Astrocyte of the spinal cord (primary cell): ENCODE results near the gene CLDN1.

Source experiments
- DNase-seq: peaks from one replicate; pipeline ENCODE4 v3.0.0; 2011; ENCODE audit warnings: low read depth, low spot score
- H3K4me3 ChIP-seq: 2 replicates; pipeline ENCODE4 v1.5.1; 2011; ENCODE audit warnings: low read depth, mild to moderate bottlenecking, low read length, moderate library complexity
- CTCF ChIP-seq: IDR thresholded peaks from 2 replicates; pipeline ENCODE4 v1.5.1; 2012; ENCODE audit warnings: low read depth, mild to moderate bottlenecking, low read length, inconsistent platforms
- in situ Hi-C: cut with HindIII; loops from 2 replicates; pipeline ENCODE4 v1.10.0; 2017; ENCODE audit warnings: low sequenced_read_pairs

The CLDN1 gene

GRCh38 chr3:190362258-190362657 lies 40.0 kb upstream of the CLDN1 start:
- in situ Hi-C loops, result no loop called here
- no peak overlapping the region for H3K4me3 ChIP-seq
- no peak for TF ChIP-seq CTCF
- no peak for DNase-seq

DNA sequence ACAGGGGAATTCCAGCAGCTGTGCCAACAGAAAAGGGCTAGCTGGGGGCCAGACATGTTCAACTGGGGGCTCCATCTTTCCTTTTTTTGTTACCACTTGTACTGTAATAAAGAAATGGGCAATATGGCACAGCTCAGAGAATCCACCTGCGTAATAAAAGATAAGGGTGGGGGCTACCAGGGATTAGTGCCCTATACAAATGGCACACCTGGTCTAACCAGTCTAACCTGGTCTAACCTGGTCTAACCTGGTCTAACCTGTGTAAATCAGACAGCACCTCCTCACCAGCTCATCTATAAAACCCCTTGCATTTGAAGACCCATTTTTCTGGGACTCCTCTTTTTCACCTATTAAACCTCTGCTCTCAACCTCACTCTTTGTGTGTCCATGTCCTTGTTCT lies 39.5 kb upstream of the CLDN1 start:
- TF ChIP-seq CTCF, result no peak
- in situ Hi-C loops, result no loop called here
- no peak for DNase-seq
- no peak overlapping the region for H3K4me3 ChIP-seq

DNA sequence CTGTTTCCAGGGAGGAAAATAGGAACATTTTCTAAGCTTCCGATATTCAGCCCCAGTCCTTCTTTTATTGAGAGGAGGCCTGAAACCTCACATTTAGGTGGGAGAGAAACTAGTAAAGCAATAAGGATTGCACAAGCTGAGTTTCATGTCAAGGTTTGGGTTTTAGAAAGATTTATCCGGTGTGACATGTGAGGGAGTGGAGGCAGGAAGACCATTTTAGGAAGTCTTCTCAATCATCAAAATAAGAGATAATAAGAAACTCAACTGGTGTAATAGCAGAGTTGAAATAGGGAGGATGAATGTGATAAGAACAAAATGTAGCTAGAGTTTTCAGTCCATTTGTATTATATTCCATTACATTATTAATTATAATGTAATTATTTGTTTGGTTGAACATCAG lies 38.0 kb upstream of the CLDN1 start:
- DNase-seq, result no peak
- in situ Hi-C loops, result no loop called here
- no peak for TF ChIP-seq CTCF
- H3K4me3 ChIP-seq, result no peak overlapping the region

GRCh38 chr3:190359813-190360212 lies 37.6 kb upstream of the CLDN1 start:
- DNase-seq, result no peak

GRCh38 chr3:190357468-190357867 lies 35.2 kb upstream of the CLDN1 start:
- no peak for TF ChIP-seq CTCF
- no peak overlapping the region for H3K4me3 ChIP-seq
- in situ Hi-C loops, result no loop called here
- DNase-seq, result no peak

More at GRCh38 chr3:190359813-190360212, 37.6 kb upstream of the CLDN1 start:
- in situ Hi-C loops, result no loop called here
- TF ChIP-seq CTCF, result no peak
- H3K4me3 ChIP-seq, result no peak overlapping the region

DNA sequence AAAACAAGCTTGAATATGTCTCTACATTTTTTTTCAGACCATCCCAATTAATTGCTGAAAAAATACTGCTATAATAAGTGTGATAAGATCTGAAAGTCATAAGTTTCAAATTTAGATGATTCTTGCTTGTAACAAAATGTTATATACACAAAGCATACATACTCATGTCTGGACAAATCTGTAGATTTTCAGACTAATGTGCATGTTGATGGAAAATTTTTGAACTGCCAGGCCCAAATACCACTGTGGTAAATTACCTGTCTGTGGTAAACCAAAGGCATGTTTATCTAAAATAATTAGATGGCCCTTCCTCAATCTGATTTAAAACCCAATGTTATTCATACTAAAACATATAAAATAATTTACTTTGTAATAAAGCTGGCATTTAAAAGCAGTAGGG lies 34.0 kb upstream of the CLDN1 start:
- no peak overlapping the region for H3K4me3 ChIP-seq
- no peak for DNase-seq
- in situ Hi-C loops, result no loop called here
- TF ChIP-seq CTCF, result no peak

DNA sequence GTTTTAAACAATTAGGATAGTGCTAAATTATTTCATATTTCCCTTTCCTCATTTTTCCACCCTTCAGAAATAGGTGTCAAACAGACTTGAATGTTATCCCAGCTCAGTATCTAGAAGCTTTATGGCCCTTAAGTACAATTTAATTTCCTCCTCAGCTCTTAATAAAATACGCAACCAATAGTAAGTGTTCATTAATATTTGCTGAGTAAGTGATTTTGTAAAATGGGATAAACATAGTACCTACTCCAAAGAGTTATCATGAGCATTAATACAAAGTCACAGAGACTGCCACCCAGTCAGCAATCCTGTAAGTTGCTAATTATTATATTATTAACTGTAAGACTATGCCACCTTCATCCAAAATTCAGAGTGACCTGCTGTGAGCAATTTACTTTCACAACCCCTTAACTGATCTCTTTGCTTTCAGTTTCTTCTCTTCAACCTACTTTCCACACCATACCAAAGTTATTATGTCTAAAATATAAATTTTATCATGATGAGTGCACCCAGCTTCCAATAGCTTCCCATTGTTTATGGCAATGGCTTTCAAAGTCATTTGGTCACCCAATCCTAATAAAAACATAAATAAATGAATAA lies 30.7 kb upstream of the CLDN1 start:
- DNase-seq, result no peak
- in situ Hi-C loops, result no loop called here
- no peak for TF ChIP-seq CTCF
- no peak overlapping the region for H3K4me3 ChIP-seq
